Right atrium auricular region (tissue), 2 donors: Measurements from ENCODE around the gene PDE4D. TPM values are rescaled to one million over a fixed set of nuclear protein-coding genes. Genes with fewer than 3 reads are reported as not detected.

Experiments used
- DNase-seq: peaks from one replicate; pipeline ENCODE4 v3.0.0-alpha.2; 2019; ENCODE audit warnings: low spot score
- H3K27ac ChIP-seq, 2 donors: fragments of 200-600 bp; sonication (generic); 1 replicate in 1 of 2; 2 replicates in 1 of 2; pipeline ENCODE4 v1.5.1; 2016 to 2019
- H3K27me3 ChIP-seq, 2 donors: fragments of 200-600 bp; sonication (generic); one replicate each; pipeline versions ENCODE4 v1.5.1 to v1.6.0; 2017 to 2019
- H3K36me3 ChIP-seq: fragments of 200-600 bp; sonication (generic); one replicate; pipeline ENCODE4 v1.5.1; 2016
- H3K4me1 ChIP-seq, 2 donors: fragments of 200-600 bp; sonication (generic); one replicate each; pipeline versions ENCODE4 v1.5.1 to v1.6.0; 2017 to 2019
- H3K4me3 ChIP-seq, 2 donors: fragments of 200-600 bp; sonication (generic); 1 replicate in 1 of 2; 2 replicates in 1 of 2; pipeline ENCODE4 v1.5.1; 2017 to 2019; ENCODE audit warnings: mild to moderate bottlenecking in 1 of 2, moderate library complexity in 1 of 2
- H3K9me3 ChIP-seq, 2 donors: fragments of 200-600 bp; sonication (generic); one replicate each; pipeline ENCODE4 v1.5.1; 2019
- CTCF ChIP-seq, 2 donors: fragments of 200-600 bp; sonication (generic); IDR thresholded peaks; one replicate each; pipeline ENCODE4 v1.5.1; 2019; ENCODE audit warnings: antibody characterized with exemption in 2 of 2
- total RNA-seq, 2 donors: library from RNA; depleted of rRNA; stranded (reverse); fragments of >200 nt; gene quantifications; one replicate each; pipeline ENCODE4 v1.1.0, GENCODE V29; 2016

PDE4D gene
- total RNA-seq, 2 donors from 2014 or later: 43.3 to 44.0 TPM

- Histone ChIP-seq H3K4me1 (peaks cover 0 to 29% of the 10 kb centered on the region in 2 donors), H3K36me3 (no peaks in the 10 kb centered on the region), H3K9me3 (no peaks in the 10 kb centered on the region), H3K4me3 (no peak overlapping the region), H3K27ac (no peak overlapping the region), H3K27me3 (no peaks in the 10 kb centered on the region)
- no peak for TF ChIP-seq CTCF (IDR thresholded peaks at IDR 0.05)
- no peak for DNase-seq
These were observed 652.0 kb downstream of the PDE4D start for GRCh38 chr5:59241552-59241951.

DNA sequence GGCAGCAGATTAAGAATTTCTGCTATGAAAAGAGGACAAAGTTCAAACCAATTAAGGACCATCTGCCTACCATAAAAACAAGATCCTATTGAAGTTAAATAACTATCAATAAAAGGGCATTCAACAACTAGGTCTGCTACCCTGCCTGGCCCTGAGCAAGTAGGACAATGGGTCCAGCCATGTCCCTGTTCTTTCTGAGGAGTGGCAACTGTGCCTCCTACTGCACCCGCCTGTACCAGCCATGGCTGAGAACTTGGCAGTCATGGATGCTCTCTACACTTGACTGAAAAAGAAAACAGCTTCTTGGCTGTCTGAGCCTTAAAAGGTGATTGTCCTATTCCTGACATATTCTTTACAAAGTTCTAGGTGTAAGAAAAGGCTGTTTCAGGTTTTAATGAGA, 652.4 kb downstream of the PDE4D start:
- Histone ChIP-seq H3K36me3 (no peaks in the 10 kb centered on the region), H3K4me3 (no peak overlapping the region), H3K27me3 (no peaks in the 10 kb centered on the region), H3K4me1 (peaks cover 0 to 29% of the 10 kb centered on the region in 2 donors), H3K27ac (no peak overlapping the region), H3K9me3 (no peaks in the 10 kb centered on the region)
- no peak for TF ChIP-seq CTCF (IDR thresholded peaks at IDR 0.05)
- no peak for DNase-seq

- H3K4me1 ChIP-seq: peaks cover 0 to 17% of the 10 kb centered on the region in 2 donors
These were observed 655.2 kb downstream of the PDE4D start for GRCh38 chr5:59238126-59238902.

DNA sequence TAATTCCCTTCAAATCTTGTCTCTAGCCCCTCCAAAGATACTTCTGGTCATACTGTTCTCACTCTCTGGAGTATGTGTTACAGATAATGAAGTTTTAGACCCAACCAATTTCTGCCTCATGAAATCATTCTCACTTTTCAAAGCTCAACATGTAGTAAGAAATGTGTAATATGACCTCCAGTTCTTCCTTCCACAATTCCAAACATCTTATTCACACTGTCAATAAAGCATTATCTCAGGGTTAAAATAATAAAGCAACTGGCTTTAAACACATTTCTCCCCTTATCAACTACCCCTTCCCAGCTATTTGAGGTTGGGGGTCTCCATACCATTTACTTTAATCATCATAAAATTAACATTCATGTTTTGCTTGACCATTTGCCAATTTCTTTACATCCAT, 656.5 kb downstream of the PDE4D start:
- H3K36me3 ChIP-seq: no peaks in the 10 kb centered on the region

More at GRCh38 chr5:59238126-59238902, 655.2 kb downstream of the PDE4D start:
- no peak overlapping the region for H3K27ac ChIP-seq
- DNase-seq: no peak
- no peaks in the 10 kb centered on the region for H3K27me3 ChIP-seq
- H3K4me3 ChIP-seq: no peak overlapping the region
- no peak for TF ChIP-seq CTCF (IDR thresholded peaks at IDR 0.05)
- H3K36me3 ChIP-seq: no peaks in the 10 kb centered on the region
- no peaks in the 10 kb centered on the region for H3K9me3 ChIP-seq

DNA sequence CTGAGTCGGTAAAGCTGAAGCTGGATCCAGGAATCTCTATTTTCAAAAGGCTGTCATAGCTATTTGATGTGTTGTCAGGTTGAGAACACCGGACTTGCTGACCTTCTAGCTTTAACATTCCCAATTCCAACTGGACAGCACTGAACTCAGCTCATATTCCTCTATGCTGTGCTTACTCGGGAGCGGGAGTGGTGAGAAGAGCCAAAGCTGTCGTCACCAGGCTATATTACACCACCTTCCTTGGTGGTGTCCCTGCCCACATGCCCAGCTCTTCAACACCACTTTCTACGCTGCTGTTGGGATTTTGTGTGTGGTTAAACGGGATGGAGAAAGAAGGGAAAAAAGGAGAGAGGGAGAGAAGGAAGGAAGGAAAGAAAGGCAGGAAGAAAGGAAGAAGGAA, 657.1 kb downstream of the PDE4D start:
- Histone ChIP-seq H3K27ac (peak overlapping the region in 1 of 2 donors; percentile 62), H3K4me3 (no peak overlapping the region), H3K36me3 (no peaks in the 10 kb centered on the region), H3K27me3 (no peaks in the 10 kb centered on the region), H3K4me1 (peaks cover 0 to 17% of the 10 kb centered on the region in 2 donors), H3K9me3 (no peaks in the 10 kb centered on the region)
- DNase-seq: no peak
- no peak for TF ChIP-seq CTCF (IDR thresholded peaks at IDR 0.05)

More for the DNA sequence above, 656.5 kb downstream of the PDE4D start:
- Histone ChIP-seq H3K27ac (peak overlapping the region in 1 of 2 donors; percentile 62), H3K9me3 (no peaks in the 10 kb centered on the region), H3K27me3 (no peaks in the 10 kb centered on the region), H3K4me3 (no peak overlapping the region), H3K4me1 (peaks cover 0 to 17% of the 10 kb centered on the region in 2 donors)
- no peak for TF ChIP-seq CTCF (IDR thresholded peaks at IDR 0.05)
- DNase-seq: no peak
